ENCODE results near the gene PLSCR3.

DNA sequence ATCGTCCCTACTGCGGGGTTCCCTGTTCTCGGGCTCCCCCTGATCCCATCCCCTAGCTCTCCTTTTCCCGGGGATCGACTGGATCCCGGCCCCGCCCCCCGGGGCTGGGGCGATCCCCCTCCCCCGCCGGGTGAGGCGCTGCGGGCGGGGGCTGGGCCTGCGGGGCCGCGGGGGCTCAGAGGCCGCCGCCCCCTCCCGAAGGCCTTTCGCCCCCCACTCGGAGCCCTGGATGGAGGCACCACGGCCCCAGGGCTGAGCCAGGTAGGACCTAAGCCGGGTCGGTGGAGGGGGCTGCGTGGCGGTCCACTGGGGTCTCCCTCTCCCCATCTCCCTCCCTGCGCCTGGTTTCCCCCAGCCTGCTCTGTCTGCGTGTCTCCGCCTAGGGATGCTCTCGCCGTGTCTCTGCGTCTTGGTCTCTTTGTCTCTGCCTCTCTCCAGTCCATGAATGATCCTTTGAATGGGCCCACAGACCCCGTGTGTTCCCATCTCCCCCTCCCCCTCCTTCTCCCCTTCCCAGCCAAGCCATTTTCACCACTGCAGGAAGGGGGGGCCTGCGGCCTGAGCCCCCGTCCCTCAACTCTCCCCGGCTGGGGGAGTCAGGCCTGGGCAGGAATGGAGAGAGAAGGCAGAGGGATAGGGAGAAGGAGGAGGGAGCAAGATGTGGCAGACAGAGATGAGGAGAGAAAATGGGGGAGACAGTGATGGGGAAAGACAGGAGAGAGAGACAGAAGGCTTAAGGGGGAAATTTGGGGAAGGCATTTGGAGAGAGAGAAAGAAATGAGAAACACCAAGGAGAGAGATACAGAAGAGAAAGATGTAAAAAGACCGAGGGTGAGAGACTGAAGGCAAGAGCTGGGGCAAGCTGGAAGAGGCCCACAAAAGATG lies 11.3 kb upstream of the PLSCR3 start:
- TF ChIP-seq, protein P1, sequence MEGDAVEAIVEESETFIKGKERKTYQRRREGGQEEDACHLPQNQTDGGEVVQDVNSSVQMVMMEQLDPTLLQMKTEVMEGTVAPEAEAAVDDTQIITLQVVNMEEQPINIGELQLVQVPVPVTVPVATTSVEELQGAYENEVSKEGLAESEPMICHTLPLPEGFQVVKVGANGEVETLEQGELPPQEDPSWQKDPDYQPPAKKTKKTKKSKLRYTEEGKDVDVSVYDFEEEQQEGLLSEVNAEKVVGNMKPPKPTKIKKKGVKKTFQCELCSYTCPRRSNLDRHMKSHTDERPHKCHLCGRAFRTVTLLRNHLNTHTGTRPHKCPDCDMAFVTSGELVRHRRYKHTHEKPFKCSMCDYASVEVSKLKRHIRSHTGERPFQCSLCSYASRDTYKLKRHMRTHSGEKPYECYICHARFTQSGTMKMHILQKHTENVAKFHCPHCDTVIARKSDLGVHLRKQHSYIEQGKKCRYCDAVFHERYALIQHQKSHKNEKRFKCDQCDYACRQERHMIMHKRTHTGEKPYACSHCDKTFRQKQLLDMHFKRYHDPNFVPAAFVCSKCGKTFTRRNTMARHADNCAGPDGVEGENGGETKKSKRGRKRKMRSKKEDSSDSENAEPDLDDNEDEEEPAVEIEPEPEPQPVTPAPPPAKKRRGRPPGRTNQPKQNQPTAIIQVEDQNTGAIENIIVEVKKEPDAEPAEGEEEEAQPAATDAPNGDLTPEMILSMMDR (IDR thresholded peaks at IDR 0.05), result no peak
- no peak for TF ChIP-seq POLR2A (IDR thresholded peaks at IDR 0.05)

All from gastroesophageal sphincter (tissue), 3 donors.